LNCAP (cell line): Measurements from ENCODE around the gene LEMD2.

Source experiments
- TF ChIP-seq, protein P1 (sequence below): fragments of 450-650 bp; IDR thresholded peaks from 2 replicates; pipeline ENCODE4 v1.5.1; 2017; ENCODE audit warnings: mild to moderate bottlenecking

The LEMD2 gene

DNA sequence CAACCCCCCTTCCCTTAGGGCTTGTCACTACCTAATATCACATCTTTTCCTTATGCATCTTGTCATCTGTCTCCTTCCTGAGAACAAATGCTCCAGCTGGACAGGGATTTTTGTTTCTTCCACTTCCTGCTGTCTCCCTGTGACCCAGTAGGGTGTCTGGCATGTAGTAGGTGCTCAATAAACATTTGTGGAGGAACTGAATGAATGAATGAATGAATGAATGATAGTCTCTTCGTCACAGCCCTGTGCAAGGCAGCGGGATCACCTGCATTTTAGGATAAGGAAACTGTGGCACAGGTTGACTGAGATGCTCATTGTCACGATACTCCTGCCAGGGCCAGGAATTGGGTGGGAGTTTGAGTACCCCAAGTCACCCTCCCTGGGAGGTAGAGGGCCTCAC lies 14.2 kb downstream of the LEMD2 start:
- TF ChIP-seq, protein P1, sequence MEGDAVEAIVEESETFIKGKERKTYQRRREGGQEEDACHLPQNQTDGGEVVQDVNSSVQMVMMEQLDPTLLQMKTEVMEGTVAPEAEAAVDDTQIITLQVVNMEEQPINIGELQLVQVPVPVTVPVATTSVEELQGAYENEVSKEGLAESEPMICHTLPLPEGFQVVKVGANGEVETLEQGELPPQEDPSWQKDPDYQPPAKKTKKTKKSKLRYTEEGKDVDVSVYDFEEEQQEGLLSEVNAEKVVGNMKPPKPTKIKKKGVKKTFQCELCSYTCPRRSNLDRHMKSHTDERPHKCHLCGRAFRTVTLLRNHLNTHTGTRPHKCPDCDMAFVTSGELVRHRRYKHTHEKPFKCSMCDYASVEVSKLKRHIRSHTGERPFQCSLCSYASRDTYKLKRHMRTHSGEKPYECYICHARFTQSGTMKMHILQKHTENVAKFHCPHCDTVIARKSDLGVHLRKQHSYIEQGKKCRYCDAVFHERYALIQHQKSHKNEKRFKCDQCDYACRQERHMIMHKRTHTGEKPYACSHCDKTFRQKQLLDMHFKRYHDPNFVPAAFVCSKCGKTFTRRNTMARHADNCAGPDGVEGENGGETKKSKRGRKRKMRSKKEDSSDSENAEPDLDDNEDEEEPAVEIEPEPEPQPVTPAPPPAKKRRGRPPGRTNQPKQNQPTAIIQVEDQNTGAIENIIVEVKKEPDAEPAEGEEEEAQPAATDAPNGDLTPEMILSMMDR: no peak

DNA sequence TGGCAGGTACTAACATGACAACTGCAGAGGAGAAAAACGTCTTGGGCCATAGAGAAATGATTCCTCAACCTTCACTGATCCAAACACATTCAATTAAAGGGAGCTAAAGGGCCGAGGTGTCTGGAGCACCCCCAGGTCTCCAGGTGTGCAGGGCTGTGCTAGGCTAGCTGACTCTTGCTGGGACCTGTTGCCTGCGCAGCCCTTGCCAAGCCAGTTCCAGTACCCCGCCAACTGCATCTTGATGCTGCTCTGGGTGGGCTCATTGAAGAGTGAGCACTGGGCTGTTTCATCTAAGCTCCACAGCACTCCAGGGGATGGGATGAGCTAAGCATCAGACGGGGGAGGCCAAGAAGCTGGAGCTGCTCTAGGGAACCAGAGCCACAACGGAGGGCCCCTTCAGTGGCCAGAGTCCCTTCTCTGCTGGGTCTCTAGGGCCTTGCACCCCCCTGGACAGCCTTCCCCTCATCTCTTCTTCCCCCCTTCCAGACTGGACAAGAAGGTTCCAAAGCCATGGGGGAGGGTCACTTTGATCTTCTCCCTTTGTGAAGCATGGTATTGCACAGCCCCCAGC lies 15.9 kb downstream of the LEMD2 start:
- TF ChIP-seq, protein P1: no peak

DNA sequence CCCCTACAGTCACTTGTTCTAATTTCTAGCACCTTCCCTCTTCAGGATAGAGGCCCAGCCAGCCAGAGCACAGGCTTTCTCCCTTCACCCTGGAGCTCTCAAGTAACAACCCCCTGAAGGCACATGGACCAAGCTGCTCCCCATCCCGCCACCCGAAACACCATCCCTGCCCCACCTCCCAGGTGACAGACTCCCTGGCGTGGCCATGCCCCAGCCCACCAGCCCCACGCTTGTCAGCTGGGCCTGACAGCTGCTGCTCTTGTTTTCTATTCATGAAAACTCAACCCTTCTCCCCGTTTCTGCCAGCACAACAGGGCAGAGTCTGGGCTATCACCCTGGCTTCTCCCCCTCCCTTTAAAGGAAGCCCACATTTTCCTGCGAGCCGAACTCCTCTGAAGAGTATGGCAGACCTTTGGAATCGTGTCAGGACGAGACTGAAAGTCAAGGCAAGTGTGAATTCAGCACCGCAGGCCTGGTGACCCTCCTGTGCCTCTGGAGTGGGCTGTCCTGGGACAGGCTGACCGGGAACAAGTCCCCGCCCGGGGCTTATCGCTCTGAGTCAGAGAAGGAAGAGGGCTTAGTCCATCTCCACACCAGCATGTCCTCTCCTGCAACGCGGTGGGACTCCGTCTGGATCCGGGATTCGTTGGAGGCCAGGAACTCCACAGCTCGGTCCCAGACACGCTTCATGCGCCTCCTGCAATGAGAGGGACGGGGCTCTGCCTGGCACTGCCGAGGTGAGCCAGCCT lies 16.7 kb downstream of the LEMD2 start:
- TF ChIP-seq, protein P1: no peak

DNA sequence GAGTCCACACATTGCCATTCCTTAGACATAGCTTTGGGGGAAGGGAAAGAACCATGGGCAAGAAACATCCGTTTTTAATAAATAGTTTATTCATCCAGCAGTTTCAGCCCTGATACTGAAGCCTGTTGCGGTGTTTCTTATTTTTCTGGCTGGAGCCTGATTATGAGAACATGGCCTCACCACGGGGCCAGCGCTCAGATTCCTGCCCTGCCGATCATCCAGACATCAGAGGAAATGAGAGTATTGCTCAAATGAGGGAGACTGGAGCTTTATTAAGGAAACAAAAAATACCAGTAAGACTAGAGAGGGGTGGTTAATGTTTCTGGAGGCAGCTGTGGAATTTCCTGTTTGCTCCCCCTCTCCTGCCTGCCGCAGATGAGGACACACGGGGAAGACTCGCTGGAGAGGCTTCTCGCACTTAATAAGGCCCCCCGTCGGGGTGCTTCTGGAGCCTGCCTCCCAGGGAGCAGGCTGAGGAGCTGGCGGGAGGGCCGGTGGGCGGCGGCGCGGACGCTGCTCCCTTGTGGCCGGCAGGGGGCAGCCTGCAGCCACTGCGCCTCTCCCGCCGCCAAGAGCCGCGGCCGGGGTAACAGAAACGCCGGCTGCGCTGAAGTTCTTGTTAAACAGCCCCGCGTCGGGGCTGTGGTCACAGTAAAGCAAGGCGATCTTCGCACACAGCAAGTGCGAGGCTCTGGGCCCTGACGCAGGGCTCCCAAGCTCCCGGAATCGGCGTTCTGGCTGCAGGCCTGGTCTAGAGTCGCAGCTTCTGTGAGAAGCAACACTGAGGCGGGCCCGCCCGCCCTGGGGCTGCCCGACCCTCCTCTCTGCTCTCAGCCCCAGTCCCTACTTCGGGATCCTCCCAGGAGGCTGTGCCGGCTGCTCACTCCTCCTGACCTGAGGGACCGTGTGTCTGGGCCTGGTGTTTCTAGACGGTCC lies 17.5 kb downstream of the LEMD2 start:
- TF ChIP-seq, protein P1: peak; percentile 88

DNA sequence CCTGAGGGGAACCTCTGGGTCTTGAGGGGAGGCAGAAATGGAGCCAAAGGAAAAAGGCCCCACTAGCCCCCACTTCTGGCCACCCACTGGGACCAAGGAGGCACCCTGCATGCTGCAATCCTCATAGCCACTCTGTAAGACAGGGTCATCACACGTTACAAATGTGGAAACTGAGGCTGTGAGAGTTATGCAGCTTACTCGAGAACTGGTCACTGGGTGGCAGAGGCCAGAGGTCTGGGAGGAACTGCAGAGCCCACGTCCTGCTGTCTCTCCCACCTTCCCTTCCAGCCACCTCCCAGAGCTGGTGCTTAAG lies 18.1 kb downstream of the LEMD2 start:
- TF ChIP-seq, protein P1: no peak

DNA sequence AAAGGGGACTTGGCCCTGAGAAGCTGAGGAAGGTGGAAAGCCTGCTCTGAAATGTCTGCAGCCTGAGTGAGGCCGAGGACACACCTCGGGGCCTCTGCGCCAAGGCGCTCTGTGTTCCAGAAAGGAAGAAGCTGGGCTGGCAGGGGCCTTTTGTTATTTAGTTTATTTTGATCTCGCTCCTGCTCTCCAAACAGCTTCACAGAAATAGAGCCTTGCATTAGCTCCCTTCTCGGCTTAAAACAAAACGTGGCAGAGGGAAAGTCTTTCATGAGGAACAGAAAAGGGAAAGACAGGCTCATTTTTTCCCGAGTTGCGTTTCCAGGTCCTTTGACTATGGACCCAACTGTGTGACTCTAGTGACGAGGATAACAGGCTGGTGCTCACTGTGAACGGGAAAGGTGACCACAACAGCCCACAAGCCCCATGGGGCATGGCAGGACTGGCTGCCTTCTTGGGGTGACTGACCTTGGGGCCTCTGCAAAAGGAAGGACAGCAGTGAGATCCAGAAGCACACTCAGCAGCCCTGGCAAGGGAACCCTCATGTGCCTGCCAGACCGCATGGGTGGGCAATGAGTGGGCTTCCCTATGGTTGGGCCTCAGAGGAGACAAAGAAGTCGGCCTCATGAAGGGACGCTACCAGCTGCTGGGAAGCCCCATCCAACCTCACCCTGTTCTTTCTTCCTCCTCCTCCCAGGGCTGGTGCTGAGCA lies 18.7 kb downstream of the LEMD2 start:
- TF ChIP-seq, protein P1: no peak

DNA sequence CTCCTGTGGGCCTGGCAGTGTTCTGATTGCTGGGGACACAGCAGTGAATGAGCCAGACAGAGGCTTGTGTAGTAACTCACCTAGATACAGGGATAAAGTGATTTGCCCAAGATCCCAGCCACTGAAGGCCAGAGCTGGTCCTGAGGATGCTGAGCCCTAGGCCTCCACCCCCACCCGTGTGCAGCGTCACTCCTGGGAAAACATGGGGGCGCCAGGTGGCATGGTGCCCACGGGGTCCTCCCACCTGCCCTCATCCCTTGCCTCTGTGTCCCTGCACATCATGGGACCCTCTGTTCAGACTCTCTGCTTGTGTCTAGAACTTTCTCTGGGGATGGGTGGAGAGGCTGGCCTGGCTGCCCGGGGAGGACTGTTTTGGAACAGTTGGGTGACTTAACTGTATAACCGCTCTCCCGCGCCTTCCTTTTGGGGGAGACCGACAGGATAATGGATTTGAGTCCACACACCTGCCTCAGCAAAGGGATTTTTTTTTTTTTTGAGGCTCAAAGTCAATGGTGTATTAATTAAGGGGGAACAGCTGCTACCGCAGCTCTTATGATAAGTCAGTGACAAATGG lies 19.6 kb downstream of the LEMD2 start:
- TF ChIP-seq, protein P1: no peak
